HepG2 (cell line): ENCODE results near the gene TMEM9B. TPM values are rescaled to one million over a fixed set of nuclear protein-coding genes. Genes with fewer than 3 reads are reported as not detected.

Experiments
- E2F2 ChIP-seq: sonication (generic); formaldehyde crosslinking; IDR thresholded peaks from 2 replicates; pipeline ENCODE4 v1.4.0; 2020; ENCODE audit warnings: missing genetic modification reagents, borderline replicate concordance
- HMGA1 ChIP-seq: sonication (generic); formaldehyde crosslinking; conservative IDR thresholded peaks from 2 replicates; pipeline ENCODE4 v1.4.0; 2020; ENCODE audit warnings: missing genetic modification reagents
- HNF4G ChIP-seq, 2 experiments: sonication (generic) in 1 of 2; formaldehyde crosslinking in 1 of 2; IDR thresholded peaks; 2 replicates each; pipeline versions ENCODE4 v1.4.0 to v1.6.1; 2011 to 2020; ENCODE audit warnings: borderline replicate concordance in 2 of 2, low read depth in 2 of 2, mild to moderate bottlenecking in 2 of 2, low read length in 1 of 2, missing genetic modification reagents in 1 of 2, moderate library complexity in 1 of 2
- HOXA9 ChIP-seq: sonication (generic); formaldehyde crosslinking; IDR thresholded peaks from 2 replicates; pipeline ENCODE4 v1.8.1; 2022; ENCODE audit warnings: missing genetic modification reagents, mild to moderate bottlenecking, moderate library complexity, borderline replicate concordance
- ISL2 ChIP-seq: sonication (generic); formaldehyde crosslinking; IDR thresholded peaks from 2 replicates; pipeline ENCODE4 v1.5.0; 2020; ENCODE audit warnings: missing genetic modification reagents
- KLF6 ChIP-seq: IDR thresholded peaks from 2 replicates; pipeline ENCODE4 v1.8.0; 2016; ENCODE audit warnings: missing biosample characterization, missing genetic modification reagents
- RELA ChIP-seq: sonication (generic); formaldehyde crosslinking; IDR thresholded peaks from 2 replicates; pipeline ENCODE4 v1.4.0; 2020; ENCODE audit warnings: missing genetic modification reagents
- REXO4 ChIP-seq: sonication (generic); formaldehyde crosslinking; IDR thresholded peaks from 2 replicates; pipeline ENCODE4 v1.8.0; 2022; ENCODE audit warnings: missing genetic modification reagents, mild to moderate bottlenecking, borderline replicate concordance
- RFXAP ChIP-seq: sonication (generic); formaldehyde crosslinking; IDR thresholded peaks from 2 replicates; pipeline ENCODE4 v1.4.0; 2020; ENCODE audit warnings: missing genetic modification reagents, borderline replicate concordance
- RNF219 ChIP-seq: sonication (generic); formaldehyde crosslinking; IDR thresholded peaks from 2 replicates; pipeline ENCODE4 v1.5.0; 2020; ENCODE audit warnings: mild to moderate bottlenecking, missing genetic modification reagents
- SRY ChIP-seq: sonication (generic); formaldehyde crosslinking; IDR thresholded peaks from 2 replicates; pipeline ENCODE4 v1.8.0; 2022; ENCODE audit warnings: mild to moderate bottlenecking, missing genetic modification reagents
- TARDBP ChIP-seq: sonication (generic); formaldehyde crosslinking; IDR thresholded peaks from 2 replicates; pipeline ENCODE4 v1.8.0; 2022; ENCODE audit warnings: mild to moderate bottlenecking, missing genetic modification reagents
- ZBTB26 ChIP-seq: IDR thresholded peaks from 2 replicates; pipeline ENCODE4 v1.6.1; 2016; ENCODE audit warnings: missing compliant biosample characterization, missing genetic modification reagents, borderline replicate concordance
- ZBTB8A ChIP-seq: sonication (generic); formaldehyde crosslinking; IDR thresholded peaks from 2 replicates; pipeline ENCODE4 v1.4.0; 2020; ENCODE audit warnings: mild to moderate bottlenecking, low read depth, missing genetic modification reagents, borderline replicate concordance
- ZFP91 ChIP-seq: sonication (generic); formaldehyde crosslinking; IDR thresholded peaks from 2 replicates; pipeline ENCODE4 v1.9.0; 2022; ENCODE audit warnings: missing genetic modification reagents, mild to moderate bottlenecking, borderline replicate concordance
- ZNF30 ChIP-seq: sonication (generic); formaldehyde crosslinking; IDR thresholded peaks from 2 replicates; pipeline ENCODE4 v1.5.0; 2020; ENCODE audit warnings: mild to moderate bottlenecking, missing genetic modification reagents
- ZNF558 ChIP-seq: sonication (generic); formaldehyde crosslinking; IDR thresholded peaks from 2 replicates; pipeline ENCODE4 v1.9.0; 2022; ENCODE audit warnings: mild to moderate bottlenecking, missing genetic modification reagents, borderline replicate concordance
- ZNF713 ChIP-seq: sonication (generic); formaldehyde crosslinking; IDR thresholded peaks from 2 replicates; pipeline ENCODE4 v1.4.0; 2020; ENCODE audit warnings: mild to moderate bottlenecking, missing genetic modification reagents
- ZNF839 ChIP-seq: sonication (generic); formaldehyde crosslinking; IDR thresholded peaks from 2 replicates; pipeline ENCODE4 v1.4.0; 2020; ENCODE audit warnings: missing genetic modification reagents, mild to moderate bottlenecking, borderline replicate concordance
- polyA plus RNA-seq, 8 experiments: library from polyadenylated mRNA; depleted of rRNA in 3 of 8; stranded (reverse) in 7 of 8; unstranded in 1 of 8; fragments of >200 nt; fragmentation: Illumina TruSeq in 4 of 8; extraction: Trizol in 4 of 8; gene quantifications; 2 replicates each; pipeline versions ENCODE4 v1.2.1 to v1.2.3, GENCODE V29; 2011 to 2016; ENCODE audit warnings: low read depth in 4 of 8, missing spikeins in 1 of 8, mixed read lengths in 1 of 8; ENCODE audit not compliant: insufficient read depth in 1 of 8
- total RNA-seq, 5 experiments: library from RNA; depleted of rRNA; stranded (reverse); fragments of >200 nt; fragmentation: Illumina TruSeq; extraction: Trizol; gene quantifications; 2 replicates each; pipeline ENCODE4 v1.2.3, GENCODE V29; 2016; ENCODE audit warnings: low read depth in 1 of 5

Gene TMEM9B
- total and polyA plus RNA-seq, 2 of the 13 experiments (the other 11 are each of a cell fraction or from before 2014, with no cell fraction given) = 12.4 to 20.8 TPM

- no peak for TF ChIP-seq E2F2
- TF ChIP-seq REXO4 (CRISPR knock-in tag) = no peak
- TF ChIP-seq HNF4G (IDR thresholded peaks at IDR 0.05; ENCODE audit: borderline replicate concordance, low read depth, low read length) = no peak
- TF ChIP-seq HNF4G (CRISPR knock-in tag; IDR thresholded peaks at IDR 0.05; ENCODE audit: borderline replicate concordance, low read depth) = peak; percentile 41; the same call in 1 of the 2 replicates
- no peak; the same call in 1 of the 2 replicates for TF ChIP-seq ZNF839
- TF ChIP-seq ZNF713 (CRISPR knock-in tag) = no peak; the same call in 1 of the 2 replicates
- TF ChIP-seq TARDBP (CRISPR knock-in tag) = peak; percentile 33; the same call in 1 of the 2 replicates
- peak; percentile 44; the same call in 1 of the 2 replicates for TF ChIP-seq SRY (CRISPR knock-in tag)
- TF ChIP-seq ZNF30 (CRISPR knock-in tag) = peak; percentile 83; the same call in 1 of the 2 replicates
- peak; percentile 40; the same call in 1 of the 2 replicates for TF ChIP-seq RFXAP (CRISPR knock-in tag)
- peak; percentile 77; the same call in 1 of the 2 replicates for TF ChIP-seq ZNF558
- TF ChIP-seq RELA (CRISPR knock-in tag) = no peak; the same call in 1 of the 2 replicates
- no peak for TF ChIP-seq RNF219 (CRISPR knock-in tag)
- TF ChIP-seq ZBTB8A (CRISPR knock-in tag) = no peak
- peak; percentile 78 for TF ChIP-seq ISL2 (CRISPR knock-in tag)
- TF ChIP-seq KLF6 (CRISPR knock-in tag) = peak; percentile 67; the same call in 1 of the 2 replicates
- TF ChIP-seq ZBTB26 = peak; percentile 26; the same call in 1 of the 2 replicates
- TF ChIP-seq ZFP91 = peak; percentile 91; the same call in 1 of the 2 replicates
- no peak for TF ChIP-seq HMGA1 (CRISPR knock-in tag)
- no peak for TF ChIP-seq HOXA9 (CRISPR knock-in tag)
Observed at GRCh38 chr11:8964324-8965320, at the start of gene TMEM9B (continued).
